Fibroblast of pulmonary artery (primary cell): ENCODE measurements around the gene MOSPD2.

Experiments
- DNase-seq: peaks from one replicate; pipeline ENCODE4 v3.0.0-alpha.2; 2010; ENCODE audit warnings: low read depth
- H3K4me3 ChIP-seq: replicated peaks from 2 replicates; pipeline ENCODE4 v1.5.1; 2011; ENCODE audit warnings: low read depth, mild to moderate bottlenecking, control low read depth, low read length, moderate library complexity
- CTCF ChIP-seq: IDR thresholded peaks from 2 replicates; pipeline ENCODE4 v1.5.1; 2011; ENCODE audit warnings: mild to moderate bottlenecking, control low read depth, low read length, inconsistent platforms; ENCODE audit errors: missing control alignments

Gene MOSPD2

DNA sequence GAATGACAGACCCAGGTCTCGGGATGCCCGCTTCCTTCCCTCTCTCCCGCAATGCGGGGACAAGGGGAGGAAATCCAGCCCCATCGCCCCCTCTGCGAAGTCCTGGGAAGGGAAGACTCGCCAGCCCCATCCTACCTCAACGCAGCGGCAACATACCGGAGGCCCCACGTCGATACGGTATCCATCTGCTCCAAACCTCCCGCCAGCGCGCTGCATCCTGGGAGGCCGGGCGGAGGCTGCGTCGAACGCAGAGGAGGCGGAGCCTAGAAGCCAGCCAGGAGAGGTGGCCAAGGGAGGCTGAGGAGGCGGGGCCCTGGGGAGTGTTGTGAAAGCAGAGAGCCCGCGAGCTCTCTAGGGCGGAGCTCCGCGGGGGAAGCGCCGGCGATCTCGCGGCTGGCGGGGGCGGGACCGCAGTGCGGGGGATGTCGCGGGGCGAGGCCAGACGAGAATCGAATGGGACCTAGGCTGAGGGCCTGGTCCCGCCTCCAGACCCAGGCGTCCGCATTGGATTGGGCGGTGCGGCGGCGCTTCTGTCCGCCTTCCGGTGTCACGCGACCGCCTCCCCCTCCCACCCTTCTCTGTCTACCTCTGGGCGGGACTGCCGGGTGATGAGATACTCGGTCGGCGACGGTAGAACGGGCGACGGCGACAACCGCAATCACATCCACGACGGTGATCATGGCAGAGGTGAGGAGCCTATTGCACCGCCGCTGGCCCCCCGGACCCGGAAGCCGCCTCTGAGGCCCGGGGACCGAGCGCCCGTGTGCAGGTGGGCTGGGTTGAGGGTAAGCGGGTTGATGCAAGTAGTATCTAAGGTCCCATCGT lies at the start of gene MOSPD2, which contains the start of gene FANCB:
Gene MOSPD2, plus strand, starts transcription at position 571 of the 825 bp plus-strand sequence. Its CDS starts 108 bp downstream, at position 679.
Gene FANCB, minus strand, starts transcription at position 219 of the 825 bp plus-strand sequence. CDS start 7,559 bp downstream, outside the sequence.
- DNase-seq: peak; percentile 94
- peak within 1 kb of the TSS; percentile 89 for H3K4me3 ChIP-seq
- TF ChIP-seq CTCF: no peak

- no peak for DNase-seq
These were observed 47.4 kb upstream of the MOSPD2 start for GRCh38 chrX:14825851-14826250.

GRCh38 chrX:14826319-14826718 lies 46.9 kb upstream of the MOSPD2 start:
- DNase-seq: no peak
- no peak overlapping the region for H3K4me3 ChIP-seq
- TF ChIP-seq CTCF: no peak

More at GRCh38 chrX:14825851-14826250, 47.4 kb upstream of the MOSPD2 start:
- H3K4me3 ChIP-seq: no peak overlapping the region
- no peak for TF ChIP-seq CTCF

DNA sequence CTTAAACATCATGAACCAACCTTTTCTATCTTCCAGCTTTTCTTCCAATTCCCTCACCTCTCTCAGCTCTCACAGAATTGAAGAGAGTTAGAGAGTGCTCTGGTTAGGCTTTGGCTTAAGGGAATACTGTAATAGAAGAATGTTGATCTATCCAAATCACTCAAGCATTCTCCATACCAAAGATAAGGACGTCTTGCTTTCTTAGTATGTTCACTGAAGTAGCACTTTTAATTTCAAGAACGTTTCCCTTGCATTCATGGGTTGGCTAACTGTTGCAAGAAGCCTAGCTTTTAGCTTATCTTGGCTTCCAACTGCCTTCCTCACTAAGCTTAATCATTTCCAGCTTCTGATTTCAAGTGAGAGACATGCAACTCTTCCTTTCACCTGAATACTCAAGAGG lies 43.6 kb upstream of the MOSPD2 start:
- no peak for DNase-seq
- TF ChIP-seq CTCF: no peak
- no peak overlapping the region for H3K4me3 ChIP-seq

DNA sequence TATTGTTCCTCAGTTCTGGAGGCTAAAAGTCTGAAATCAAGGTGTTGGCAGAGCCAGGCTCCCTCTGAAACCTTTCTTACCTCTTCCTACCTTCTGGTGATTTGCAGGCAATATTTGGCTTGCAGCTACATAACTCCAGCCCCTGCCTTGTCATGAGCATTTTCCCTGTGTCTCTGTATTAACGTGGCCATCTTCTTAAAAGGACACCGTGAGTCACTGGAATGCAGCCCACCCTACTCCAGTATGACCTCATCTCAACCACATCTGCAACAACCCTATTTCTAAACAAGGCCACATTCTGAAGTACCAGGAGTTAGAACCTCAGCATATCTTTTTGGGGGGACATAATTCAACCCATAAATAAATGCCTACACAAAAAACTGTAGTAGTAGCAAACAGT lies 41.1 kb upstream of the MOSPD2 start:
- peak; percentile 26 for DNase-seq
- TF ChIP-seq CTCF: no peak
- no peak overlapping the region for H3K4me3 ChIP-seq

DNA sequence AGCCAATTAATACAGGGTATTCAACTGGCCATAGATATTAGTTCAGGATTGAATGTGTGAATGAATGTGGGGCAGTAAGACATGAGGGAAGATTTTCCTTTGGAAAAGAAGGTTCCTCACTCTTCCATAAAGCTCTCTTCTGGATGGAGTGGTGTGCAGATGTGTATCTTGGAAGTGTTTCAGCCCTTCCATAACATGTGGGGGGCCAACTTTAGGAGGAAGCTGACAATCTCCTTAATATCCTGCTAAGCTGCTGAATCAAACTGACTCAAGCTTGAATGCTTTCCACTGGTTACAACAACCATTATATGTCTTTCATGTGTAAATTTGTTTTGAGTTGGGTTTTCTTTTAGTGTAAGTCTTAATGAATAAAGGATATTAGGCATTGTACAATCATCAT lies 40.6 kb upstream of the MOSPD2 start:
- no peak for TF ChIP-seq CTCF
- peak; percentile 3 for DNase-seq
- H3K4me3 ChIP-seq: no peak overlapping the region
